Neural cell (in vitro differentiated cells): ENCODE data around the gene CENPP. TPM values are rescaled to one million over a fixed set of nuclear protein-coding genes. Genes with fewer than 3 reads are reported as not detected.

Experiments
- H2AFZ ChIP-seq: fragments of 200-600, 300-800 bp; sonication (generic), shearing (Covaris generic); 2 replicates; pipeline ENCODE4 v1.6.0; 2014; ENCODE audit warnings: low read depth, mild to moderate bottlenecking, antibody characterized with exemption, low read length, moderate library complexity
- H3F3A ChIP-seq: fragments of 200-600 bp; shearing (Covaris generic); 2 replicates; pipeline ENCODE4 v1.6.1; 2016; ENCODE audit warnings: mild to moderate bottlenecking, moderate library complexity, mixed read lengths, antibody characterized with exemption, low read length; ENCODE audit not compliant: insufficient read depth, poor library complexity, severe bottlenecking
- H3K27ac ChIP-seq: fragments of 200-600, 300-800 bp; sonication (generic), shearing (Covaris generic); 2 replicates; pipeline ENCODE4 v1.5.1; 2014; ENCODE audit warnings: mild to moderate bottlenecking, low read length, moderate library complexity
- H3K27me3 ChIP-seq: fragments of 300-800, 200-600 bp; sonication (generic), shearing (Covaris generic); 2 replicates; pipeline ENCODE4 v1.6.0; 2014; ENCODE audit warnings: mild to moderate bottlenecking, low read depth, low read length, moderate library complexity; ENCODE audit not compliant: insufficient read depth
- H3K36me3 ChIP-seq: fragments of 300-800, 200-600 bp; sonication (generic), shearing (Covaris generic); 2 replicates; pipeline ENCODE4 v1.5.1; 2014; ENCODE audit warnings: mild to moderate bottlenecking, antibody characterized with exemption, low read length, moderate library complexity; ENCODE audit not compliant: insufficient read depth
- H3K4me2 ChIP-seq: fragments of 300-800, 200-600 bp; sonication (generic), shearing (Covaris generic); 2 replicates; pipeline ENCODE4 v1.6.0; 2014; ENCODE audit warnings: mild to moderate bottlenecking, low read length
- H3K4me3 ChIP-seq: fragments of 300-800, 200-600 bp; sonication (generic), shearing (Covaris generic); 2 replicates; pipeline ENCODE4 v1.5.1; 2014; ENCODE audit warnings: mild to moderate bottlenecking, low read length, moderate library complexity
- H3K79me2 ChIP-seq: fragments of 200-600 bp; shearing (Covaris generic); replicated peaks from 2 replicates; pipeline ENCODE4 v1.6.0; 2014; ENCODE audit warnings: mild to moderate bottlenecking, low read length, moderate library complexity; ENCODE audit not compliant: insufficient read depth
- H3K9ac ChIP-seq: fragments of 300-800, 200-600 bp; sonication (generic), shearing (Covaris generic); 2 replicates; pipeline ENCODE4 v1.6.1; 2016; ENCODE audit warnings: mild to moderate bottlenecking, low read length, mixed read lengths
- H3K9me2 ChIP-seq: fragments of 200-600 bp; shearing (Covaris generic); 2 replicates; pipeline ENCODE4 v1.6.1; 2016; ENCODE audit warnings: mild to moderate bottlenecking, low read length, mixed read lengths; ENCODE audit not compliant: insufficient read depth
- H3K9me3 ChIP-seq: fragments of 200-600, 300-800 bp; sonication (generic), shearing (Covaris generic); 2 replicates; pipeline ENCODE4 v1.6.1; 2016; ENCODE audit warnings: mild to moderate bottlenecking, mixed run types, low read length, moderate library complexity, mixed read lengths
- H4K20me1 ChIP-seq: fragments of 200-600 bp; shearing (Covaris generic); 2 replicates; pipeline ENCODE4 v1.6.1; 2016; ENCODE audit warnings: mild to moderate bottlenecking, mixed run types; ENCODE audit not compliant: insufficient read depth
- EP300 ChIP-seq: fragments of 450-650 bp; conservative IDR thresholded peaks from 2 replicates; pipeline ENCODE4 v1.6.1; 2014; ENCODE audit warnings: antibody characterized with exemption, mild to moderate bottlenecking, moderate library complexity; ENCODE audit not compliant: poor library complexity, severe bottlenecking
- EZH2 ChIP-seq: fragments of 200-600, 300-800 bp; shearing (Covaris generic), sonication (generic); IDR thresholded peaks from 2 replicates; pipeline ENCODE4 v1.6.1; 2014; ENCODE audit warnings: antibody characterized with exemption, low read length, borderline replicate concordance, mild to moderate bottlenecking; ENCODE audit not compliant: insufficient read depth, poor library complexity, severe bottlenecking
- MXI1 ChIP-seq: fragments of 450-650 bp; conservative IDR thresholded peaks from 2 replicates; pipeline ENCODE4 v1.6.1; 2014; ENCODE audit warnings: antibody characterized with exemption, mild to moderate bottlenecking; ENCODE audit not compliant: poor library complexity, severe bottlenecking
- POLR2AphosphoS5 ChIP-seq: IDR thresholded peaks from 2 replicates; pipeline ENCODE4 v1.6.1; 2012
- RAD21 ChIP-seq: fragments of 450-650 bp; conservative IDR thresholded peaks from 2 replicates; pipeline ENCODE4 v1.6.1; 2014; ENCODE audit warnings: antibody characterized with exemption, mild to moderate bottlenecking, moderate library complexity
- REST ChIP-seq: IDR thresholded peaks from 2 replicates; pipeline ENCODE4 v1.6.1; 2012; ENCODE audit warnings: borderline replicate concordance
- SMC3 ChIP-seq: fragments of 450-650 bp; conservative IDR thresholded peaks from 2 replicates; pipeline ENCODE4 v1.6.1; 2014; ENCODE audit warnings: antibody characterized with exemption, mild to moderate bottlenecking, moderate library complexity; ENCODE audit not compliant: poor library complexity
- TAF1 ChIP-seq: IDR thresholded peaks from 2 replicates; pipeline ENCODE4 v1.6.1; 2012; ENCODE audit warnings: low read depth
- polyA plus RNA-seq: library from polyadenylated mRNA; depleted of rRNA; stranded (reverse); fragments of >200 nt; gene quantifications from 2 replicates; pipeline ENCODE4 v1.2.3, GENCODE V29; 2014
- TF ChIP-seq, protein P1 (sequence below): fragments of 450-650 bp; IDR thresholded peaks from 2 replicates; pipeline ENCODE4 v1.5.1; 2014; ENCODE audit warnings: antibody characterized with exemption, mild to moderate bottlenecking, moderate library complexity; ENCODE audit not compliant: poor library complexity, severe bottlenecking

The CENPP gene
- polyA plus RNA-seq, 1 donor from 2014 or later: 5.0 TPM

GRCh38 chr9:92599938-92600461 is 274.2 kb downstream of the CENPP start:
- H3K27me3 ChIP-seq: no peaks in the 10 kb centered on the region

GRCh38 chr9:92600462-92601261 is 274.9 kb downstream of the CENPP start:
- Histone ChIP-seq H3K9me2 (no peaks in the 10 kb centered on the region), H4K20me1 (no peaks in the 10 kb centered on the region), H3K4me2 (no peak overlapping the region), H3K27me3 (no peaks in the 10 kb centered on the region), H2AFZ (no peak overlapping the region), H3K27ac (no peak overlapping the region), H3F3A (no peaks in the 10 kb centered on the region), H3K79me2 (no peaks in the 10 kb centered on the region), H3K9ac (no peak overlapping the region), H3K9me3 (no peaks in the 10 kb centered on the region), H3K36me3 (no peaks in the 10 kb centered on the region), H3K4me3 (no peak overlapping the region)
- TF ChIP-seq POLR2AphosphoS5: no peak
- no peak for TF ChIP-seq EP300
- TF ChIP-seq, protein P1, sequence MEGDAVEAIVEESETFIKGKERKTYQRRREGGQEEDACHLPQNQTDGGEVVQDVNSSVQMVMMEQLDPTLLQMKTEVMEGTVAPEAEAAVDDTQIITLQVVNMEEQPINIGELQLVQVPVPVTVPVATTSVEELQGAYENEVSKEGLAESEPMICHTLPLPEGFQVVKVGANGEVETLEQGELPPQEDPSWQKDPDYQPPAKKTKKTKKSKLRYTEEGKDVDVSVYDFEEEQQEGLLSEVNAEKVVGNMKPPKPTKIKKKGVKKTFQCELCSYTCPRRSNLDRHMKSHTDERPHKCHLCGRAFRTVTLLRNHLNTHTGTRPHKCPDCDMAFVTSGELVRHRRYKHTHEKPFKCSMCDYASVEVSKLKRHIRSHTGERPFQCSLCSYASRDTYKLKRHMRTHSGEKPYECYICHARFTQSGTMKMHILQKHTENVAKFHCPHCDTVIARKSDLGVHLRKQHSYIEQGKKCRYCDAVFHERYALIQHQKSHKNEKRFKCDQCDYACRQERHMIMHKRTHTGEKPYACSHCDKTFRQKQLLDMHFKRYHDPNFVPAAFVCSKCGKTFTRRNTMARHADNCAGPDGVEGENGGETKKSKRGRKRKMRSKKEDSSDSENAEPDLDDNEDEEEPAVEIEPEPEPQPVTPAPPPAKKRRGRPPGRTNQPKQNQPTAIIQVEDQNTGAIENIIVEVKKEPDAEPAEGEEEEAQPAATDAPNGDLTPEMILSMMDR: no peak
- no peak for TF ChIP-seq REST
- no peak for TF ChIP-seq EZH2

More at GRCh38 chr9:92599938-92600461, 274.2 kb downstream of the CENPP start:
- Histone ChIP-seq H3K9me3 (no peaks in the 10 kb centered on the region), H3K4me2 (no peak overlapping the region), H3K9me2 (no peaks in the 10 kb centered on the region), H2AFZ (no peak overlapping the region), H3F3A (no peaks in the 10 kb centered on the region), H3K27ac (no peak overlapping the region), H3K4me3 (no peak overlapping the region), H3K36me3 (no peaks in the 10 kb centered on the region), H3K79me2 (no peaks in the 10 kb centered on the region), H4K20me1 (no peaks in the 10 kb centered on the region), H3K9ac (no peak overlapping the region)
- TF ChIP-seq EZH2 (no peak), POLR2AphosphoS5 (no peak), EP300 (no peak), RAD21 (no peak), SMC3 (no peak), REST (no peak), TAF1 (no peak), MXI1 (no peak)
- TF ChIP-seq, protein P1: no peak
